GM23338 (cell line): Measurements from ENCODE around the gene FUT8. TPM values are rescaled to one million over a fixed set of nuclear protein-coding genes. Genes with fewer than 3 reads are reported as not detected.

Source experiments
- CREB1 ChIP-seq: fragments of 250-450 bp; sonication (Bioruptor Pico); IDR thresholded peaks from 2 replicates; pipeline ENCODE4 v1.5.0; 2020; ENCODE audit warnings: low read depth, mild to moderate bottlenecking, moderate library complexity
- ETS1 ChIP-seq: IDR thresholded peaks from 2 replicates; pipeline ENCODE4 v1.6.1; 2016; ENCODE audit warnings: antibody characterized with exemption
- EZH2 ChIP-seq: fragments of 200-600 bp; sonication (generic); IDR thresholded peaks from one replicate; pipeline ENCODE4 v1.8.0; 2017; ENCODE audit warnings: antibody characterized with exemption, mild to moderate bottlenecking, low read depth; ENCODE audit not compliant: unreplicated experiment
- STAT1 ChIP-seq: IDR thresholded peaks from one replicate; pipeline ENCODE4 v1.6.1; 2016; ENCODE audit warnings: antibody characterized with exemption; ENCODE audit not compliant: unreplicated experiment
- polyA plus RNA-seq: library from polyadenylated mRNA; unstranded; fragments of >200 nt; fragmentation: Nextera tagmentation; extraction: Ambion mirVana; gene quantifications from 2 replicates; pipeline ENCODE4 v1.2.1, GENCODE V29; 2016
- total RNA-seq: library from RNA; depleted of rRNA; stranded (reverse); fragments of >200 nt; shearing (Covaris generic); gene quantifications from 2 replicates; pipeline ENCODE4 v1.2.3, GENCODE V29; 2014
- TF ChIP-seq, protein P1 (sequence below): fragments of 250-450 bp; sonication (Bioruptor Pico); IDR thresholded peaks from 2 replicates; pipeline ENCODE4 v1.5.0; 2020; ENCODE audit warnings: mild to moderate bottlenecking, moderate library complexity
- TF ChIP-seq, protein P2 (sequence below), 2 experiments: fragments of 200-600 bp in 1 of 2; sonication (generic) in 1 of 2; conservative IDR thresholded peaks; 2 replicates each; pipeline versions ENCODE4 v1.5.1 to v1.6.1; 2016 to 2017; ENCODE audit warnings: antibody characterized with exemption in 2 of 2, low read depth in 2 of 2, mild to moderate bottlenecking in 2 of 2, moderate library complexity in 1 of 2

FUT8 gene
- total and polyA plus RNA-seq, 2 experiments from 2014 or later = 8.2 to 23.2 TPM

DNA sequence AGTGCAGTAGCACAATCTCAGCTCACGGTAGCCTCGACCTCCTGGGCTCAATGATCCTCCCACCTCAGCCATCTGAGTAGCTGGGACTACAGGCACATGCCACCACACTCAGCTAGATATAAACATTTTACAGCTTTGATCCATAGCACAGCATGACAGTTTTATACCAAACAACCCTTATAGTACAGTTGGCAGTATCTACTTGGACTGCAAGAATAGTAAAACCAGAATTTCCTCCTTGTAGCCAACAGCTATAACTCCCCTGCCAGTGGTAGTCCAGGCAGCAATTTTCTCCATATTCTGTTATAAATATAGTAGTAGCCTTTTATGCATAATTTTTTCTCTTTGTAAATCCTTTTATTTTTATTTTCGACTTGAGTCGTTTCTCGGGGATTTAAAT lies 317.0 kb downstream of the FUT8 start (continued):
- TF ChIP-seq, protein P1, sequence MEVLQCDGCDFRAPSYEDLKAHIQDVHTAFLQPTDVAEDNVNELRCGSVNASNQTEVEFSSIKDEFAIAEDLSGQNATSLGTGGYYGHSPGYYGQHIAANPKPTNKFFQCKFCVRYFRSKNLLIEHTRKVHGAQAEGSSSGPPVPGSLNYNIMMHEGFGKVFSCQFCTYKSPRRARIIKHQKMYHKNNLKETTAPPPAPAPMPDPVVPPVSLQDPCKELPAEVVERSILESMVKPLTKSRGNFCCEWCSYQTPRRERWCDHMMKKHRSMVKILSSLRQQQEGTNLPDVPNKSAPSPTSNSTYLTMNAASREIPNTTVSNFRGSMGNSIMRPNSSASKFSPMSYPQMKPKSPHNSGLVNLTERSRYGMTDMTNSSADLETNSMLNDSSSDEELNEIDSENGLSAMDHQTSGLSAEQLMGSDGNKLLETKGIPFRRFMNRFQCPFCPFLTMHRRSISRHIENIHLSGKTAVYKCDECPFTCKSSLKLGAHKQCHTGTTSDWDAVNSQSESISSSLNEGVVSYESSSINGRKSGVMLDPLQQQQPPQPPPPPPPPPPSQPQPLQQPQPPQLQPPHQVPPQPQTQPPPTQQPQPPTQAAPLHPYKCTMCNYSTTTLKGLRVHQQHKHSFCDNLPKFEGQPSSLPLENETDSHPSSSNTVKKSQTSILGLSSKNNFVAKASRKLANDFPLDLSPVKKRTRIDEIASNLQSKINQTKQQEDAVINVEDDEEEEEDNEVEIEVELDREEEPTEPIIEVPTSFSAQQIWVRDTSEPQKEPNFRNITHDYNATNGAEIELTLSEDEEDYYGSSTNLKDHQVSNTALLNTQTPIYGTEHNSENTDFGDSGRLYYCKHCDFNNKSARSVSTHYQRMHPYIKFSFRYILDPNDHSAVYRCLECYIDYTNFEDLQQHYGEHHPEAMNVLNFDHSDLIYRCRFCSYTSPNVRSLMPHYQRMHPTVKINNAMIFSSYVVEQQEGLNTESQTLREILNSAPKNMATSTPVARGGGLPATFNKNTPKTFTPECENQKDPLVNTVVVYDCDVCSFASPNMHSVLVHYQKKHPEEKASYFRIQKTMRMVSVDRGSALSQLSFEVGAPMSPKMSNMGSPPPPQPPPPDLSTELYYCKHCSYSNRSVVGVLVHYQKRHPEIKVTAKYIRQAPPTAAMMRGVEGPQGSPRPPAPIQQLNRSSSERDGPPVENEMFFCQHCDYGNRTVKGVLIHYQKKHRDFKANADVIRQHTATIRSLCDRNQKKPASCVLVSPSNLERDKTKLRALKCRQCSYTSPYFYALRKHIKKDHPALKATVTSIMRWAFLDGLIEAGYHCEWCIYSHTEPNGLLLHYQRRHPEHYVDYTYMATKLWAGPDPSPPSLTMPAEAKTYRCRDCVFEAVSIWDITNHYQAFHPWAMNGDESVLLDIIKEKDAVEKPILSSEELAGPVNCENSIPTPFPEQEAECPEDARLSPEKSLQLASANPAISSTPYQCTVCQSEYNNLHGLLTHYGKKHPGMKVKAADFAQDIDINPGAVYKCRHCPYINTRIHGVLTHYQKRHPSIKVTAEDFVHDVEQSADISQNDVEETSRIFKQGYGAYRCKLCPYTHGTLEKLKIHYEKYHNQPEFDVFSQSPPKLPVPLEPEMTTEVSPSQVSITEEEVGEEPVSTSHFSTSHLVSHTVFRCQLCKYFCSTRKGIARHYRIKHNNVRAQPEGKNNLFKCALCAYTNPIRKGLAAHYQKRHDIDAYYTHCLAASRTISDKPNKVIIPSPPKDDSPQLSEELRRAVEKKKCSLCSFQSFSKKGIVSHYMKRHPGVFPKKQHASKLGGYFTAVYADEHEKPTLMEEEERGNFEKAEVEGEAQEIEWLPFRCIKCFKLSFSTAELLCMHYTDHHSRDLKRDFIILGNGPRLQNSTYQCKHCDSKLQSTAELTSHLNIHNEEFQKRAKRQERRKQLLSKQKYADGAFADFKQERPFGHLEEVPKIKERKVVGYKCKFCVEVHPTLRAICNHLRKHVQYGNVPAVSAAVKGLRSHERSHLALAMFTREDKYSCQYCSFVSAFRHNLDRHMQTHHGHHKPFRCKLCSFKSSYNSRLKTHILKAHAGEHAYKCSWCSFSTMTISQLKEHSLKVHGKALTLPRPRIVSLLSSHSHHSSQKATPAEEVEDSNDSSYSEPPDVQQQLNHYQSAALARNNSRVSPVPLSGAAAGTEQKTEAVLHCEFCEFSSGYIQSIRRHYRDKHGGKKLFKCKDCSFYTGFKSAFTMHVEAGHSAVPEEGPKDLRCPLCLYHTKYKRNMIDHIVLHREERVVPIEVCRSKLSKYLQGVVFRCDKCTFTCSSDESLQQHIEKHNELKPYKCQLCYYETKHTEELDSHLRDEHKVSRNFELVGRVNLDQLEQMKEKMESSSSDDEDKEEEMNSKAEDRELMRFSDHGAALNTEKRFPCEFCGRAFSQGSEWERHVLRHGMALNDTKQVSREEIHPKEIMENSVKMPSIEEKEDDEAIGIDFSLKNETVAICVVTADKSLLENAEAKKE (CRISPR knock-in tag) = no peak
- no peak for TF ChIP-seq ETS1
- no peak for TF ChIP-seq STAT1
- TF ChIP-seq EZH2 = no peak
- no peak for TF ChIP-seq CREB1
- TF ChIP-seq, protein P2, sequence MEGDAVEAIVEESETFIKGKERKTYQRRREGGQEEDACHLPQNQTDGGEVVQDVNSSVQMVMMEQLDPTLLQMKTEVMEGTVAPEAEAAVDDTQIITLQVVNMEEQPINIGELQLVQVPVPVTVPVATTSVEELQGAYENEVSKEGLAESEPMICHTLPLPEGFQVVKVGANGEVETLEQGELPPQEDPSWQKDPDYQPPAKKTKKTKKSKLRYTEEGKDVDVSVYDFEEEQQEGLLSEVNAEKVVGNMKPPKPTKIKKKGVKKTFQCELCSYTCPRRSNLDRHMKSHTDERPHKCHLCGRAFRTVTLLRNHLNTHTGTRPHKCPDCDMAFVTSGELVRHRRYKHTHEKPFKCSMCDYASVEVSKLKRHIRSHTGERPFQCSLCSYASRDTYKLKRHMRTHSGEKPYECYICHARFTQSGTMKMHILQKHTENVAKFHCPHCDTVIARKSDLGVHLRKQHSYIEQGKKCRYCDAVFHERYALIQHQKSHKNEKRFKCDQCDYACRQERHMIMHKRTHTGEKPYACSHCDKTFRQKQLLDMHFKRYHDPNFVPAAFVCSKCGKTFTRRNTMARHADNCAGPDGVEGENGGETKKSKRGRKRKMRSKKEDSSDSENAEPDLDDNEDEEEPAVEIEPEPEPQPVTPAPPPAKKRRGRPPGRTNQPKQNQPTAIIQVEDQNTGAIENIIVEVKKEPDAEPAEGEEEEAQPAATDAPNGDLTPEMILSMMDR (conservative IDR thresholded peaks at IDR 0.05; ENCODE audit: low read depth in 2 of 2) = no peak
